Astrocyte (in vitro differentiated cells and primary cell): ENCODE results near the gene PACS2. TPM values are rescaled to one million over a fixed set of nuclear protein-coding genes. Genes with fewer than 3 reads are reported as not detected.

Experiments used
- DNase-seq: peaks from one replicate; pipeline ENCODE4 v3.0.0-alpha.2; 2010; ENCODE audit warnings: low read depth
- FAIRE-seq: peaks from 2 replicates; lab custom pipeline; 2011; peaks lifted over from hg19 to GRCh38; lab: Jason Lieb, UNC
- H2AFZ ChIP-seq: 2 replicates; pipeline ENCODE4 v1.6.0; 2012; ENCODE audit warnings: low read depth, low read length, inconsistent platforms
- H3K27ac ChIP-seq: 2 replicates; pipeline ENCODE4 v1.5.1; 2011; ENCODE audit warnings: low read depth, low read length, inconsistent platforms
- H3K27me3 ChIP-seq: 2 replicates; pipeline ENCODE4 v1.6.0; 2011; ENCODE audit warnings: low read length, inconsistent platforms; ENCODE audit not compliant: insufficient read depth
- H3K36me3 ChIP-seq: 2 replicates; pipeline ENCODE4 v1.5.1; 2011; ENCODE audit warnings: low read length, inconsistent platforms; ENCODE audit not compliant: insufficient read depth
- H3K4me1 ChIP-seq: 2 replicates; pipeline ENCODE4 v1.5.1; 2011; ENCODE audit warnings: low read length, inconsistent platforms; ENCODE audit not compliant: insufficient read depth
- H3K4me2 ChIP-seq: 2 replicates; pipeline ENCODE4 v1.6.0; 2012; ENCODE audit warnings: low read length, inconsistent platforms
- H3K4me3 ChIP-seq: 2 replicates; pipeline ENCODE4 v1.5.1; 2011; ENCODE audit warnings: low read depth, mild to moderate bottlenecking, low read length, inconsistent platforms; ENCODE audit not compliant: insufficient read depth
- H3K79me2 ChIP-seq: 2 replicates; pipeline ENCODE4 v1.6.0; 2012; ENCODE audit warnings: mild to moderate bottlenecking, low read length, inconsistent platforms; ENCODE audit not compliant: insufficient read depth
- H3K9ac ChIP-seq: 2 replicates; pipeline ENCODE4 v1.6.0; 2012; ENCODE audit warnings: mild to moderate bottlenecking, low read length, inconsistent platforms
- H3K9me3 ChIP-seq: 2 replicates; pipeline ENCODE4 v1.5.1; 2012; ENCODE audit warnings: low read depth, mild to moderate bottlenecking, low read length, inconsistent platforms; ENCODE audit not compliant: insufficient read depth
- H4K20me1 ChIP-seq: 2 replicates; pipeline ENCODE4 v1.6.0; 2012; ENCODE audit warnings: low read length, inconsistent platforms; ENCODE audit not compliant: insufficient read depth
- H3K27ac Mint-ChIP-seq: one replicate; pipeline ENCODE4 v1.8.0; 2021; ENCODE audit warnings: mild to moderate bottlenecking, mixed read lengths; ENCODE audit not compliant: unreplicated experiment
- H3K27me3 Mint-ChIP-seq: one replicate; pipeline ENCODE4 v1.8.0; 2021; ENCODE audit warnings: low read depth, mixed read lengths; ENCODE audit not compliant: unreplicated experiment
- H3K36me3 Mint-ChIP-seq: one replicate; pipeline ENCODE4 v1.8.0; 2021; ENCODE audit warnings: low read depth, mixed read lengths; ENCODE audit not compliant: unreplicated experiment
- H3K4me1 Mint-ChIP-seq: one replicate; pipeline ENCODE4 v1.8.0; 2021; ENCODE audit warnings: low read depth, mixed read lengths; ENCODE audit not compliant: unreplicated experiment
- H3K4me3 Mint-ChIP-seq: one replicate; pipeline ENCODE4 v1.8.0; 2021; ENCODE audit warnings: mild to moderate bottlenecking, moderate library complexity, mixed read lengths; ENCODE audit not compliant: unreplicated experiment
- H3K9me3 Mint-ChIP-seq: one replicate; pipeline ENCODE4 v1.8.0; 2021; ENCODE audit warnings: mild to moderate bottlenecking, mixed read lengths; ENCODE audit not compliant: unreplicated experiment
- EZH2 ChIP-seq: IDR thresholded peaks from 2 replicates; pipeline ENCODE4 v1.6.1; 2012; ENCODE audit warnings: mild to moderate bottlenecking, low read length, inconsistent platforms; ENCODE audit not compliant: insufficient read depth
- total RNA-seq: library from RNA; stranded (reverse); gene quantifications from 2 replicates; pipeline ENCODE4 v1.2.1, GENCODE V29; 2021
- TF ChIP-seq, protein P1 (sequence below): IDR thresholded peaks from 2 replicates; pipeline ENCODE4 v1.5.1; 2011; ENCODE audit warnings: low read depth, mild to moderate bottlenecking, inconsistent platforms, low read length, moderate library complexity; ENCODE audit not compliant: insufficient read depth

The PACS2 gene
- total RNA-seq, 1 donor from 2014 or later, result 51.0 TPM

DNA sequence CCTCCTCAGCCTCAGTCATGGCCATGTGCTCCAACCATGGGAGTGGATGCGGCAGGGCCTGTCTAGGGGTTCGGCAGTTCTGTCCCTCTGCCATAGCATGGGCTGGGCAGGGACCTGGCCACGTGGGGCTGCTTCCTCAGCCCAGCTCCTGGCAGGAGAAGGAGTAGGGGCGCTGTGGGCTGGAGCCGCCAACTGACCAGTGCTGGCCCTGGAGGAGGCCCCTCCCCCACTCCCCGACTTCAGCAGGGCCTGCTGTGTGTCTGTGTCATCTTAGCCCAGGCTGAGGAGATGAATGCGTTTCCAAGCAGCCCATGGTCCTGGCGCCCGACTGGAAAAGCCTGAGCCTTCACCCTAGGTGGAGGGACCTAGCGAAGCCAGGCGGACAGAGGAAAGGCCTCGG lies 2.7 kb upstream of the PACS2 start:
- H3K9me3 Mint-ChIP-seq, result no peaks in the 10 kb centered on the region
- H3K4me3 Mint-ChIP-seq, result no peak overlapping the region
- no peaks in the 10 kb centered on the region for H3K9me3 ChIP-seq
- H3K36me3 ChIP-seq, result no peaks in the 10 kb centered on the region
- FAIRE-seq, result no peak
- H3K4me3 ChIP-seq, result no peak overlapping the region
- H3K9ac ChIP-seq, result no peak overlapping the region
- peaks cover 15% of the 10 kb centered on the region for H4K20me1 ChIP-seq
- no peak overlapping the region for H3K27ac ChIP-seq
- no peak overlapping the region for H3K27ac Mint-ChIP-seq
- TF ChIP-seq EZH2, result no peak
- TF ChIP-seq, protein P1, sequence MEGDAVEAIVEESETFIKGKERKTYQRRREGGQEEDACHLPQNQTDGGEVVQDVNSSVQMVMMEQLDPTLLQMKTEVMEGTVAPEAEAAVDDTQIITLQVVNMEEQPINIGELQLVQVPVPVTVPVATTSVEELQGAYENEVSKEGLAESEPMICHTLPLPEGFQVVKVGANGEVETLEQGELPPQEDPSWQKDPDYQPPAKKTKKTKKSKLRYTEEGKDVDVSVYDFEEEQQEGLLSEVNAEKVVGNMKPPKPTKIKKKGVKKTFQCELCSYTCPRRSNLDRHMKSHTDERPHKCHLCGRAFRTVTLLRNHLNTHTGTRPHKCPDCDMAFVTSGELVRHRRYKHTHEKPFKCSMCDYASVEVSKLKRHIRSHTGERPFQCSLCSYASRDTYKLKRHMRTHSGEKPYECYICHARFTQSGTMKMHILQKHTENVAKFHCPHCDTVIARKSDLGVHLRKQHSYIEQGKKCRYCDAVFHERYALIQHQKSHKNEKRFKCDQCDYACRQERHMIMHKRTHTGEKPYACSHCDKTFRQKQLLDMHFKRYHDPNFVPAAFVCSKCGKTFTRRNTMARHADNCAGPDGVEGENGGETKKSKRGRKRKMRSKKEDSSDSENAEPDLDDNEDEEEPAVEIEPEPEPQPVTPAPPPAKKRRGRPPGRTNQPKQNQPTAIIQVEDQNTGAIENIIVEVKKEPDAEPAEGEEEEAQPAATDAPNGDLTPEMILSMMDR, result no peak
- no peak overlapping the region for H2AFZ ChIP-seq
- no peaks in the 10 kb centered on the region for H3K27me3 Mint-ChIP-seq
- H3K4me1 Mint-ChIP-seq, result peaks cover 9% of the 10 kb centered on the region
- H3K36me3 Mint-ChIP-seq, result peaks cover 2% of the 10 kb centered on the region
- no peaks in the 10 kb centered on the region for H3K27me3 ChIP-seq
- peaks cover 18% of the 10 kb centered on the region for H3K79me2 ChIP-seq
- peaks cover 14% of the 10 kb centered on the region for H3K4me1 ChIP-seq
- no peak for DNase-seq
- H3K4me2 ChIP-seq, result no peak overlapping the region

DNA sequence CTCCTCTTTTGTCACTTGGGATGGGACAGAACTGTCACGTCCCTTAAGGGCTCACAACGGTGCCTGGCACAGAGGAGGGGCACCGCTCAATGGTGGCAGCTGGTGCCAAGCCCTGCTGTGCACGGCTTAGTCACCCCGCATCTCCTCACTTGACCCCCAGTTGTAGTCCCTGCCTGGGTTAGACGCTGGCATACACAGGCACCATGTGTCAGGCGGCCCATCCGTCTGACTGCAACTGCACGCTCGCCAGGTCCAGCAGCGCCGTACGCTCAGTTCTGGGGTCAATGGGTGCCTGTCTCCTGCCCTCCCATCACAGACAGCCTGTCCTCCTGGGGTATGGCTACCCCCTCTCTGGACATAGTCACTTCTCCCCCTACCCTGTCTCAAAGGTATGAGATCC lies 1.6 kb upstream of the PACS2 start:
- Mint-ChIP-seq H3K36me3 (no peaks in the 10 kb centered on the region), H3K27me3 (no peaks in the 10 kb centered on the region), H3K9me3 (no peaks in the 10 kb centered on the region), H3K4me1 (peaks cover 12% of the 10 kb centered on the region), H3K4me3 (peak overlapping the region; percentile 83), H3K27ac (no peak overlapping the region)
- FAIRE-seq (no peak), DNase-seq (no peak)
- no peaks in the 10 kb centered on the region for H3K27me3 ChIP-seq
- no peak for TF ChIP-seq EZH2
- TF ChIP-seq, protein P1, result no peak
- H3K9ac ChIP-seq, result no peak overlapping the region
- H3K36me3 ChIP-seq, result no peaks in the 10 kb centered on the region
- no peak overlapping the region for H3K27ac ChIP-seq
- peaks cover 28% of the 10 kb centered on the region for H3K79me2 ChIP-seq
- no peak overlapping the region for H3K4me3 ChIP-seq
- H3K9me3 ChIP-seq, result no peaks in the 10 kb centered on the region
- peaks cover 27% of the 10 kb centered on the region for H4K20me1 ChIP-seq
- H3K4me1 ChIP-seq, result peaks cover 20% of the 10 kb centered on the region
- H2AFZ ChIP-seq, result no peak overlapping the region
- H3K4me2 ChIP-seq, result no peak overlapping the region

DNA sequence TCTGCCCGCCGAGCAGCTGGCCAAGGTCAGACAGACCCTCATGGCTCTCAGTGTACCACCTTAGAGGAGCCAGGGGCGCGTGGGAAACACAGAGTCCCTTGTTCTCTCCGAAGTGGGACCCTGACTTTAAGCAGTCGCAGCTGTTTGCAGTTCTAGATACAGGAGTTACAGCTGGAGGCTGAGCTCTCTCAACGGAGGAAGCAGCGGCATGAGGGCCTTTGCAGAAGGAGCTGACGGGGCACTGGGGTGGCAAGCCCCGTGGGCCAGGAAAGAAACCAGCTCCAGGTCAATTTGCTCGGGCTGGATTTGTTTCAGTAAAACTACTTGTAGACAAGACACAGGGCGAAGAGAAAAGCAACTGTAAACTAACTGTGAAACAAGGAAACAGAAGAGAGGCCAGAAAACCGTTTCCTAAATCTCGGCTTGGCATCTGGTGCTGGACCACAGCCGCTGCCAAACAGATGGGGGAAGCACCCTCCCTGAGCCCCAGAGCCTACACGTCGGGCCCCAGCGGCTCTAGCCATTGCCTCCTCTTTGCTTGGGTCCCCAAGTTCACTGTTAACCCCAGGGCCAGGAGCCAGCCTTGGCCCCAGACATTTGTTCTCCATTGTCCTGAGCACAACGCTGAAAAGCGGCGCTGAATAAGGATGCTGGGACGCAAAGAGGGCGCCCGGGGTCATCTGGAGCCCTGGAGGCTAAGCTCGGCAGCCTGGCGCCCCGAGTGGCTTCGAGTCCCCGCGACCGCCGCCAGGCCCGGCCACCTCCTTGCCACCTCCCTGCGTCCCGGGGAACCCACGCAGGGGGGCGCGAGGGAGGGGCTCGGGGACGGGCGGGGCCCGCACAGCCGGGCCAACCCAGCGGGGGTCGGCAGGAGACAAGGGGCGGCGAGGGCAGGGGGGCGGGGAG lies 914 bp upstream of the PACS2 start:
- no peak overlapping the region for H3K27ac ChIP-seq
- peak overlapping the region; percentile 72 for H3K9ac ChIP-seq
- DNase-seq (no peak), FAIRE-seq (no peak)
- no peaks in the 10 kb centered on the region for H3K36me3 ChIP-seq
- peak overlapping the region; percentile 91 for H3K27ac Mint-ChIP-seq
- H3K27me3 ChIP-seq, result no peaks in the 10 kb centered on the region
- H4K20me1 ChIP-seq, result peaks cover 30% of the 10 kb centered on the region
- no peaks in the 10 kb centered on the region for H3K9me3 ChIP-seq
- peak overlapping the region; percentile 87 for H3K4me2 ChIP-seq
- no peaks in the 10 kb centered on the region for H3K36me3 Mint-ChIP-seq
- no peaks in the 10 kb centered on the region for H3K27me3 Mint-ChIP-seq
- peak overlapping the region; percentile 41 for H2AFZ ChIP-seq
- H3K9me3 Mint-ChIP-seq, result no peaks in the 10 kb centered on the region
- H3K4me3 ChIP-seq, result peak overlapping the region; percentile 50
- TF ChIP-seq, protein P1, result no peak
- no peak for TF ChIP-seq EZH2
- H3K4me1 Mint-ChIP-seq, result peaks cover 12% of the 10 kb centered on the region
- H3K4me1 ChIP-seq, result peaks cover 20% of the 10 kb centered on the region
- peaks cover 32% of the 10 kb centered on the region for H3K79me2 ChIP-seq
- H3K4me3 Mint-ChIP-seq, result peak overlapping the region; percentile 83
